HG03575 (cell line): ENCODE data around the gene C1QTNF6.
"Not testable (repeated sequence)": the region's sequence is repeated elsewhere in the genome, so short reads cannot be mapped to it uniquely, and the experiment has no call there.

Source experiments
- ATAC-seq: cut with Tn5 transposase; IDR thresholded peaks from one replicate; pipeline ENCODE4 v1.9.1; 2021; ENCODE audit not compliant: unreplicated experiment, insufficient number of reproducible peaks, low FRiP score; ENCODE audit errors: extremely low read depth

C1QTNF6 gene

GRCh38 chr22:37181681-37182080 is 6.4 kb downstream of the C1QTNF6 start:
- no peak for ATAC-seq

- ATAC-seq = no peak
Measured at GRCh38 chr22:37180531-37181231, 7.4 kb downstream of the C1QTNF6 start.

DNA sequence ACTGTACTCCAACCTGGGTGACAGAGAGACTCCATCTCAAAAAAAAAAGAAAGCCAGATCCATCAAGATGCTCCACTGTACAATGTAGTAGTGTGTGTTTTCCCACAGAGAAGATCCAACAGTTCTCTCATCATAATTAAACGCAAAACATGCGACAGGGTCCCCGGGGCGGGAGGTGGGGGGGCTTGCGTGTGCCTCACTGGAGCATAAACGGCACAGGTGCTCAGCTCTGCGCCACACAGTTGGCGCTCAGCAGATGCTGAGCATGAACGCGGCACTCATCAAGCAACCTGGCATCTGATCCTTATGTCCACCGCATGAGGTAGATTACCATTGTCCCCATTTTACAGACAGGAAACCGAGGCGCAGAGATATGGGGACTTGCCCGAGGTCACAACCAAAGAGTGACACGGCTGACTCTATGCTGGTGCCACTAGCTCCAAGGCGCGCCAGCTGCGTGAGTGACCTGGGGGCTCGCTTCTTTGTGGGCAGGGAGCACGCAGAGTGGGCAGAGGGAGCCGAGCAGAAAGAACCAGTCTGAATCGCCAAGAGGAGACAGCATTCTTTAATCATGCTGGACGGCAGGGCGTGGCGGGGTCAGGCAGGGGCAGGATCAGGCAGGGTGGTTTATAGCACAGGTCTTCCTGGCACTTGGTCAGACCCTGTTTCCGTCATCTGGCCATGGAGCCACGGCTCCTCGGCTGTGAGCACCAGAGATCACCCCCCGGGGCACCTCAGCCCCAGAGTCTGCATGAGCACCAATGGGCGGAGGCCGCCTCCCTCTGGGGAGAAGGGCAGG is 8.2 kb downstream of the C1QTNF6 start:
- ATAC-seq = no peak

- no peak for ATAC-seq
Measured at GRCh38 chr22:37179126-37179470, 8.9 kb downstream of the C1QTNF6 start.

GRCh38 chr22:37178350-37179125 is 9.5 kb downstream of the C1QTNF6 start:
- ATAC-seq = no peak

DNA sequence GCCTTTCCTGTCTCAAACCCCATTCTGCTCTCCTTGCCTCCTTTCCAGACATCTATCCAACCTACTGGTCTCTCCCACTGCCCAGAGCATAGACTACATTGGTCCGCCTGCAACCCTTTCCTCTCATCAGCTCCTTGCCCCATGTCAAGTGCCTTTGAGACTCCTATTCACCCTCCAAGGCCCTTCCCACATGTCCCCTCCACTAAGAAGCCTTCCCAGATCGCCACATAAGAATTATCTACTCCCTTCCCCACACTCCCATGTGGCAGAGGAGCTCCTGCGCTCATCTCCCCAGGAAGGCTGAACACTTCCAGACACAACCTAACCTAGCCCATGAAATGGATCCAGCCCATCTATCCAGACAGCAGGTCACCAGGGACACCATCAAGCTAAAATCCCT is 10.3 kb downstream of the C1QTNF6 start:
- ATAC-seq = no peak

DNA sequence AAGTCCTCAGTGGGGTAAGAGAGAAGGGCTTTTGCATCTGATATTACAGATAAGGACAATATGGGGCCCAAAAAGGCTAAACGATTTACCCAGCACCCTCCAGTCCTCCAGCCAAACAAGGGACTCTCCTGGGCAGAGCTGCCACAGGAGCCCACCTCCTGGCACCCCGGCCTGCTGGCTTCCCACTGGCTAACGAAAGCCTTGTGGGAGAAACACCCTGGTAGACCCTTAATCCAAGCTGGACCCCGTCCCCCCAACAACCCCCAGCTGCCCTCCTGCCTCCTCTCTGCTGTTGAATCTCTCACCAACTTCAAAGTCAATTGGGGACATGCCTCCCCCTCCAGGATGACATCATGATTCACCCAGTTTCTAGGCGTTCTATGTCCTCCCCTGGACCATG is 10.8 kb downstream of the C1QTNF6 start:
- no peak for ATAC-seq

DNA sequence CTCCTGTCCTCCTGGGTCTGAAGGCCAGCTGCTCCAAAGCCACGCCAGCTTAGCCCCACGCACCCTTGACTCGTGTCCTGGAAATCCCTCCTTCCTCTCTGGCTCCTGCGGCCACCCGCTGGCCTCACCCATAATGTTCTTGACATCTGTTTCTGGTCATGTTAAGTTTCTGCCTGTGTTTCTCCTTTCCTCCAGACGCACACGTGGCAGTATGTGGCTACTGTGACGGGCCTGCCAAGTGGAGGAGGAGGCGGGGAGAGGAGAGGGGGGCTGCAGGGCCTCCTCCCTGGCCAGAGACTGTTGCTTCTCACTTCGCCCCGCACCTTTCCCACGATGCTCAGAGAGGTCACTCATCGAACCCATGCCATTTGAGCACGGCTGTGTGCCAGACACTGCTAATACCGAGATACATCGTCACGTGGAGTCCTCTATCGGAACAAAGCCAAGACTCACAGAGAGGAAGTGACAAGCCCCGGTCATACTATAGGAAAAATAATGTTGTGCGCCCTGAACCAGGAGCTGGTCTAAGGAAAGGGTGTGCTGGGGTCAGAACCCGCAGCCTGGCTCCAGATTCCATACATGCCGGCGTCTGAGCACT is 11.5 kb downstream of the C1QTNF6 start:
- no peak for ATAC-seq

DNA sequence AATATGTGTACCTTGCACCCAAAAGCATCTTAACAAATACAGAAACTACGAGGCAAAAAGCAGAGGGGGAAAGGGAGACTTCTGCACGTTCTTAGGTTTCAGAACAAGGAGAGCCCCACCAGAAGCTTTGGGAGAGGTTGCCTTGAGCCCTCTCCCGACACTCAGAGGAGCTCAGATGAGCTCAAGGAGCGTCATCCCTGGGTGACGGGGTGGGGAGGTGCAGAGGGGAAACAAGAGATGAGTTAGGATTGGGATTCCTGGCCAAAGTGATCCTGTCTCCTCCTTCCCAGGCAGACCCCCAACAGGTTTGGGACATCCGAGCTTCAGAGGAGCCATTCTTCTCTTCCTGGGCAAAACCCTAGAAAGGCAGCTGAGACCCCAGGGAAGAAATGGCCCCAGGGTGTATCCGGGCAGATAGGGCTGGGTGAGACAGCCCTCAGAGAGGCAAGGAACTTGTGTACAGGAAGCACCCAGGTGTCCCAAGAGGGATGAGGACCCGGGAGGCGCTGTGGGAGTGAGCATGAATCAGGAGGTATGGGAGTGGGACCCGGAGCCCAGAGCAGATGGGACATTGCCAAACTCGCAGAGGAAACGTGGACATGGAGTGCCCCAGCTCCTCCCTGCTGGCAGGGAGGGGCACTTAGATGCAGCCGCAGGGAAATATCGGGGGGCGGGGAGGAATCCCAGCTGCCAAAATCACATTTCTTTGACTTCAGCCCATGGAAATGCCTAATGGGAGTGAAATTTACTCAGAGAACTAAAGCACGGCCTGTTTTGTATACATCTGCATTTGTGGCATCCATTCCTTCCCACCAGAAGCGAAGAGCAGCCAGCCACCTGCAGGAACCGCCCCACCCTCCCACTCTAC is 12.4 kb downstream of the C1QTNF6 start:
- no peak for ATAC-seq

DNA sequence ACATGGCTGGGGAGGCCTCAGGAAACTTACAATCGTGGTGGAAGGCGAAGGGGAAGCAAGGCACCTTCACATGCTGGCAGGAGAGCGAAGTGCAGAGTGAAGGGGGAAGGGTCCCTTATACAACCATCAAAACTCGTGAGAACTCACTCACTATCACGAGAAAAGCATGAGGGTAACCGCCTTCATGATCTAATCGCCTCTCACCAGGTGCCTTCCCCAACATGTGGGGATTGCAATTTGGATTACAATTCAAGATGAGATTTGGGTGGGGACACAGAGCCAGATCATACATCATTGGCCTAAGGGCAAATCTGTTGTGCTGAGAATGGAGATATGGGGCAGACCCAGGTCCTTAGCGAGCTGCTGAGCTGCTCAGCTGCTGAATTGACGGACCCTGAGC is 13.1 kb downstream of the C1QTNF6 start:
- ATAC-seq = no peak

GRCh38 chr22:37173709-37174108 is 14.3 kb downstream of the C1QTNF6 start:
- ATAC-seq = no peak

DNA sequence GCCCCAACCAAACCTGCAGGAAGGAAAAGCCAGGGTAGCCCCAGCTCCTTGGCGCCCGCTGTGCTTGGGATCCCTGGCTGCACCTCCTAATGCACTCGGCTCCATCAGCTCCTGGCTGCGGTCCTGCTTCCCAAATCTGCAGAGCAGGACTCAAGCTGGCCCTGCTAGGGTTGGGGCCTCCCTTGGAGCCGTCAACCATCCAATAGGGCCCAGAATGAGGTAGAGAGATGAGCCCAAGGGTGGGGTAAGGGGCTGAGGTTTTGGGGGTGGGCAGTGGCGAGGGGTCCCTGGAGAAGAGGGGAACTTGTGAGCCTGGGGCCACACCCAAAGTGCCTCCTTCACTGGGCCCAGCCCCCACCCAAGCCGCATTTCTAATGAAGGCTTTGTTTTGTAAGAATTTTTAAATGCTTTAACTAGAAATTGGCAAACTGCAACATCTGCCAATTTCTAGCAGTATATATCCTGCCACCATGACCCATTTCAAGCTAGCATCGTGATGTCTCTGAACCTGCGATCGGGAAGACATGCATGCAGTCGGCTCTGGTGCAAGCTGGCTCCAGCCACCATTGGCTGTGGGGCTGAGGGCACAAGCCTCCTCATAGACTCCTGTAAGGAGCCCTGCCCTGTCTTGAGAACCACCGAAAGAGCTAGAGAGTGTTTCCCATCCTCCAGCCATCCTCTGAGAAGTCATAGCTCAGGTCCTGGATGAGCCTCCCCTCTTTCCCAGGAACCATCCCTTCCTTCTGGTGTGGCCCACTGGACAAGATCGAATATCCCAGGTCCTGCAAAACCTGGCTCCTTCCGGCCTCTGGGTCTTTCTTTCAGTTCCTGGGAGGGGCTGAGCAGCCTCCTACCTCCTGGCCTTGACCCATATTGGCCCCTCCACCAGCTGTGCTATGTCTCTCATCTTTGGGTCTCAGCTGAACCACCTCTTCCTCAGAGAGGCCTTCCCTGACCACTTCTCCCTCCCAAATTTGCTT is 15.5 kb downstream of the C1QTNF6 start:
- no peak for ATAC-seq

GRCh38 chr22:37171662-37172061 is 16.4 kb downstream of the C1QTNF6 start:
- no peak for ATAC-seq

- ATAC-seq = not testable (repeated sequence)
Measured at GRCh38 chr22:37170689-37171405, 17.2 kb downstream of the C1QTNF6 start.

DNA sequence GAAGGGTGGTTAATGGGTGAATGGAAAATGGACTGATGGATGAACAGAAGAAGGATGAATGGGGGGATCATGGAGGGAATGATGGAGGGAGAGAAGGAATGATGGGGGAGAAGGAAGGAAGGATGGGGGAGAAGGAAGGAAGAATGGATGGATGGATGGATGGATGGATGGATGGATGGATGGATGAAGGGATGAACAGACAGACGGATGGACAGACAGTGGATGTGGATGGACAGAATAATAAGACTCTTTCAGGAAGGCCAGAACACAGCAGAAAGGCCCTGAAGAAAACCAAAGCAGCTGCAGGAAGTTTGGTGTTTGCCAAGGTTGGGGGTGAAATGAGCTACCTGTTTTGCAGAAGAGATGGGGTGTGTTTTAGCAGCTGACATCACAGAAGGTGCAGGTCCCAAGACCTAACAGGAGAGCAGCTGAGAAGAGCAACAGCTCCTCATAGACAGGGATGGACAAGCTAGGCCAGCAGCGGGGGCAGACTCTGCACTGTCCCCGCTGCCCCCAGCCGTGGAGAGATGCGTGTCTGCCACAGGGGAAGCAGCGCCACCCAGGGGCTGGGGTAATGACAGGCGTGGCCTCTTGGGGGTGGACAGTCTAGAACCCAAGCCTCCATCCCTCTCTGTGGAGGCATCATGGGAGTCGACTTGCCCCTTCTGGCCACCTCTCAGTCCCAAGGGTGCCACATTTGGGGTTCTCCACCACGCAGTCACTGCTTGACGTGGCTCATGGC is 17.9 kb downstream of the C1QTNF6 start:
- ATAC-seq = no peak

GRCh38 chr22:37169406-37169805 is 18.6 kb downstream of the C1QTNF6 start:
- no peak for ATAC-seq
